Measurements from ENCODE around the gene ZPLD1.

Gene ZPLD1

DNA sequence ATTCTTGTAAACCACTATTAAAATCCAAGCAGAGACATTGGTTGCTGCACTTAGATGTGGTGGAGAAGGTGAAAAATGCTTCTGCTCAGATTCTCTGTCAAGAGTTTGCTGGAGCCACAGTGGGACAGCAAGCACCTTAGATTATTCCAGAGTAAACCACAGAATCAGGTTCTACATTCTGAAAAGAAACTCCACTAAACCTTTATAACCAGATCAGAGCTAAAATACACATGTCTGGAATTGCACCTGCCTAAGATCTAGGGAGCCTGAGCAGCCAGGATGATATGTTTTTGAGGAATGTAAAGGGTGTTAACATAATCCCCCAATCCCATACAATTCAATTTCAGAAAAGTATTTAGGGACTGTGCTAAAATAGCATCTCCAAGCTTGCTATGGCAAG, at the start of gene ZPLD1:
TSS of gene ZPLD1 (plus strand) at position 301 of the 400 bp plus-strand sequence. CDS start 3,473 bp downstream, outside the sequence.
- no peak for DNase-seq

DNA sequence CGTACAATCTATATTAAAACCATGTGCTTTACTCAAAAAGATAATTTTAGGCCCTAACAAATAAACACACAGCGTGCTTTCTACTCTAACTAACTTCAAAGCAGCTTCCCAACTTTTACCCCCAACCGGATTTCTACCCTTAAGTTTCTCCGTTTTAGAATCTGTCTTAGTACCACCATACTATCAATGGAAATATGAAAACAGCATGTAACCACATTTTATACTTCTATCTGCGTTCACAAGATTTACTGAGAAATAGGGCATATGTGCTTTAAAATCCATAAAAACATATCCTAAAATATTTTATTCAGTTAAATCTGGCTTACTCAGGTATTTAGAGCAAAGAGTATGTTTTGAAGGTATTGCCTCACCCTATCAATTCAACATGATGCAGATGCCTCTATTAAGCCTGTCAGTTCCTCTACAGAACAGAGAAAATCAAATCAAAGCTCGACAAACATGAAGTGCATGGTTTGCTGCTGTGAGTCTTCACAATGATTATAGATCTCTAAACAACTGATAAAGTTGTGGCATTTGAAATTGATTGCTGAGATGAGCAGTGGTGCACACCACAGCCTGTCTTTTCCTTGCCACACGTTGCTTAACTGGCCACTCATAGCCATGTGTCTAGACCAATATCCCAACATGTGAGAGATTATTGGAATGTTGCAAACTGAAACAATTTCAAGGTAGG, 44.5 kb upstream of the ZPLD1 start:
- DNase-seq: no peak

GRCh38 chr3:102390916-102391315, 43.9 kb upstream of the ZPLD1 start:
- no peak for DNase-seq

GRCh38 chr3:102391491-102391890, 43.3 kb upstream of the ZPLD1 start:
- DNase-seq: no peak

DNA sequence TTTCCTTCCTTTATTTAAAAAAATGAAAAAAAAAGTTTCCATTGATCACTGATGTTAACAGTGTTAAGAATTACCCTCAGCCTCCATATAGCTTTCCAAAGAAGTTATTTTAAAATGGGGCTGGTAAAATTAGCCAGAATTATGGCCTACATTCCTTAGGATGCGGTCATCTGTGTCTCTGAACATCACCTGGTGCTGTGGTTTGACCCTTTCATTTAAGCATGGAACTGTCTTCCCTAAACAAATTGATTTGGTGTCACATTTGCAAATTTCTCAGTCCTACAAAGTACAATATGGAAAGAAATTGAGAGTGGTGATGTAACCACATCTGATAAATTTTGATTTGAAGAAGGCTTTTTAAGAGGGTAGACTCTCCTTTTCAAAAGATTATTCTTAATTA, 40.3 kb upstream of the ZPLD1 start:
- DNase-seq: no peak

- DNase-seq: no peak
These were observed 36.6 kb upstream of the ZPLD1 start for GRCh38 chr3:102398176-102398575.

GRCh38 chr3:102398666-102399065, 36.1 kb upstream of the ZPLD1 start:
- DNase-seq: no peak

DNA sequence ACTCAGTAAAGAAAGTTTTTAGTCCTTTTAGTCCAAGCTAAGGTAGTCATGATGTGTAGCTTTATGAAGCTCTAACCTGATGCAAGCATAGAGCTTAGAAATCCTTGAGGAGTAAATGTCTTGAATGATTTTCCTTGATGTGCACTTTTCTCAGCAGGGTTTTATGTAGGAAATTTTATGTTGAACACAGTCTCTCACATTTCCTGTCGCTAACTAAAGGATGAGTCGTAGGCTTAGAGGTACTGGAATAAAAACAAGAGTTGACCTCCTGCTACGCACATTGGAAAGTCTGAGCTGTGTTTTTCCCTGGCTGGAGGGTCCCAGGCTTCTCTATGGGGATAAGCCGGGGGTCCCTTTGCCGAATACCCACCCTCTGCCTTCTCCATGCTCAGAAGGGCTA, 34.7 kb upstream of the ZPLD1 start:
- DNase-seq: no peak

- DNase-seq: no peak
These were observed 34.0 kb upstream of the ZPLD1 start for GRCh38 chr3:102400766-102401165.

DNA sequence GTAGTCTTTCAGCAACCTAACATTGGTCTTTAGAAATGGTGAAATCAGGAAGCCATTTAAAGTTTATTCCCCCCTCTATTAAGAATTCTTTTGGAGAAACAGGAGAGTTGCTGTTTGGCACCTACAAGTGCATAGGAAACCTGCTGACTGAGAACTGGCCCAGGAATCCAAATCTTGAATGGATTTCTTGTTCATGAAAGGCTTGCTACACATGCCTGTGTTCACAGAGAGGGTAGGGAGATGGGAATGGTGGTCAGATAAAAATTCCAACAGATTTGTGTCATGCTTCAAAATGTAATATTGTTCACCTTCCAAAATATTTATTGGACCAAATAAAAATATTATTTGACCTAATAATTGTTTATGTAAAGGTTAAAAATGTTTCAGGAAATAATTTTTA, 24.2 kb upstream of the ZPLD1 start:
- no peak for DNase-seq

GRCh38 chr3:102415553-102415952, 19.3 kb upstream of the ZPLD1 start:
- DNase-seq: no peak

- DNase-seq: no peak
These were observed 15.0 kb upstream of the ZPLD1 start for GRCh38 chr3:102419786-102420185.

DNA sequence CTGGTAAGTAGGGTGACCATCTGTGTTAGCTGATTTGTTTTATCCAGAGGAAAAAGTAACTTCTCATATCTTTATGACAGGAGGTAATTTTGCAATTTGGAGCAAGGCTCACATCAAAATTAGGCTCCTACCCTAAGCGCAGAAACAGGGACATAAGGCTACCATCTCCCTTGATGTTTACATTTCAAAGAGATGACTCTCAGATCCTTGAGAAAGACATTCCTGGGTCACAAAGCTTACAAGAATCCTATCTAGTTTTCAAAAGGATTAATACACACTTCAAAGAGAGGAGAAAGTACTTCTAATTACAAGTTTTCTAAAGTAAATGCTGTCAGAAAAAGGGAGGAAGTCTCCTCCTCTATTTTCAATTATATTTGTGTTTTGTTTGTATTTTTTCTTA, 7.0 kb downstream of the ZPLD1 start:
- no peak for DNase-seq

GRCh38 chr3:102443021-102443420, 8.2 kb downstream of the ZPLD1 start:
- no peak for DNase-seq

DNA sequence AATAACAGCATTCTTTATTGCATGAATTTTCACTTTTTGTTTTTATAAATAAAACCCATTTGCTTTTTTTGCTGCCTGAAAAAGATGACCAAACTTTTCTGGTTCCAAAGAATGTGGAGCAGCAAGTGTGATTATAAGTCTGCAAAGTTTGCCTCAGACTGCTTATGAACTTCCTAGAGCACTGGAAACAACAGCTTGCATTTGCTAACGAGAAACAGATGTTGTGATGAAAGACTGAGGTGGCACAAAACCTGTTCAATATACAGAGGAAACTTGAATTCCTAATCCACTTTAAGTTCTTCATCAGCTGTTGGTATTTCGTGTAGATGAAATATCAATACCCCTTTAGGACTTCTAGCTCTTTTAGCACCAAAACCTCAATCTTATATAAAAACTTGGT, 9.3 kb downstream of the ZPLD1 start:
- DNase-seq: no peak

DNA sequence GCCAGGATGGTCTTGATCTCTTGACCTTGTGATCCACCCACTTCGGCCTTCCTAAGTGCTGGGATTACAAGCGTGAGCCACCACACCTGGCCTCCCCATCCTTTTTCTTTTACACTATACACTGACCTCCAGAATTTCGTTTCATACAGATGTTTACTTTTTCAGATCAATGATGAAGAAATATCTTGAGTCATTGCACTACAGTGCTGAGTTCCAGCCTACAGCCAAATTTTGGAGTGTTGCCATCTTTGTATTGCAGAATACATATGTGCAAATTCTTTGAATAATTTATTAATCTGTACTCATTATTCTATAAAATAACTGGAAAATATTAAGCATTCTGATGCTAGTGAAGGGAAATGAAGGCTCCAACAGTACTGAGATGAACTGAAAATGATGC, 12.5 kb downstream of the ZPLD1 start:
- DNase-seq: no peak

DNA sequence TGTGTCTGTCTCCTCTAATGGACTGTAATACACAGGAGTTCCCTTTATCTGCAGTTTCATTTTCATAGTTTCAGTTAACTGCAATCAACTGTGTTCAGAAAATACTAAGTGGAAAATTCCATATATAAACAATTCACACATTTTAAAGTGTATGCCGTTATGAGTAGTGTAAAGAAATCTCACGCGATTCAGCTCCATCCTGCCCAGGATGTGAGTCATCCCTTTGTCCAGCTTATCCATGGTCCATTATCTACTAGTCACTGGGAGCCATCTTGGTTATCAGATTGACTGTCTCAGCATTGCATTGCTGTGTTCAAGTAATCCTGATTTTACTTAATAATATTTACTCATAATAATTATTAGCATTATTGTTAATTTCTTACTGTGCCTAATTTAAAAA, 14.5 kb downstream of the ZPLD1 start:
- no peak for DNase-seq

- DNase-seq: no peak
These were observed 15.1 kb downstream of the ZPLD1 start for GRCh38 chr3:102449930-102450329.

DNA sequence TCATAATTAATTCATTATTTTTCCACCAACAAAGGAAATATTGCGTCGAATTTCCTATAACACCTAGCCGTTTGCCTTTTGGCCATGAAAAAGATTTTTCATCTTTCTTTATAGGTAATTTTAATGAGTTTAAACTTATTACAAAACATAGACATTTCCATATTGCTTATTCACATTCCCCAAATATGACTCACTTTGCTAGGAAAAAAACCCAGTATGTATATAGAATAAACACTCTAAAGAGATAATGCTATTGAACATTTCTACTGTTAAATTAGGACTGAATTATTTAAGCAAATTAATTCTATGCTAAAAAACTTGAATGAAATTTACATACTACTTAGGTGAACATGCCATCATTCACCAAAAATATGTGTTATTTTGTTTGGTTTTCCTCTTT, 16.2 kb downstream of the ZPLD1 start:
- DNase-seq: no peak

DNA sequence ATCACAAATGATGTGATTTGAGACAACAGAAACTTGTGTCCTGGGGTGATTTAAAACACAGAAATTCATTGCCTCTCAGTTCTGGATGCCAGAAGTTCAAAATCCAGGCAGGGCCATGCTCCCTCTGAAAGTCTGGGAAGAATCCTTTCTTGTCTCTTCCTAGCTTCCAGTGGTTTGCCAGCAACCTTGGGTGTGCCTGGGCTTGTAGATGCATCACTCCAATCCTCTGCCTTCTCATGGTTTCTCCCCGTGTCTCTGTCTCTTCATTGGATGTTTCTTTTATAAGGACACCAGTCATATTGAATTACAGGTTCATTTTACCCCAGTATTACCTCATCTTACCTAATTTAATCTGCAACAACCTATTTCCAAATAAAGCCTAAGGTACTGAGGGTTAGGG, 16.7 kb downstream of the ZPLD1 start:
- no peak for DNase-seq

GRCh38 chr3:102454181-102454580, 19.4 kb downstream of the ZPLD1 start:
- no peak for DNase-seq

- DNase-seq: no peak
These were observed 22.8 kb downstream of the ZPLD1 start for GRCh38 chr3:102457644-102458043.

GRCh38 chr3:102460579-102460978, 25.8 kb downstream of the ZPLD1 start:
- no peak for DNase-seq

DNA sequence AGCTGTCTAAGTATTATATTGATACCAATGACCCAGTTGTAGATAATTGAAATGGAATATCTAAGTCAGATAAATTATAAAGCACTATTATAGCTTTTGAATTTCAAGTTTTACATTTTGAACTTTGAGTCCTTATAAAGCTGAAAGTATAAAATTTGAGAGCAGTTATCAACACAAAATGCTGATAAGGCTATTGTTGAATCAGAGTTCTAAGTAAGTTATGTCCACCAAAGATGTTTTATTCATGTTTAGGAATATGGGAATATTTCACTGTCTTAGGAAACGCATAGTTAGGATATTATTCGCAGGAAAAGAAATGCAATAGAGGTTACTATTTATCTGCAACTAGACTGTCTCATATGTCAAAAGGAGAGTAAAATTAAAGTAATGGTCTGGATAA, 29.4 kb downstream of the ZPLD1 start:
- no peak for DNase-seq

DNA sequence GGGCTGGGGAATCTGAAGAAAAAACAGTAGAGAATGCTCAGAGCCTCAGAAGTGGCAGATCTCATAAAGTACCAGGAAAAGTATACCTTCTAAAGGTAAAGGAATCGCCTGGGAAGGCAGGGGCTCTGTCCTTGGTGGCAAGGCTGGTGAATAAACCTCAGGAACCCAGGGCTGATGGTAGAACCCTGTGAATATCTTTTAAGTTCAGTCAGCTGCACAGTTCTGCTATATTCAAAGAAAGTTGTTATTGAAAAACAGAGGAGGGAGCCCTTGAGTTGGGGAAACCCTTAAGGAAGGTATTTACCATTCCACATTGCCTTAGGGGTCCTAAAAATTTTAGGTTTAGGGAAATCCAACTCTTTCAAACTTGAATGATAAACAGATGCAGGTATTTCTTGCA, 31.2 kb downstream of the ZPLD1 start:
- DNase-seq: no peak

GRCh38 chr3:102470066-102470465, 35.3 kb downstream of the ZPLD1 start:
- no peak for DNase-seq
